ENCODE results near the gene PLCH2. TPM values are rescaled to one million over a fixed set of nuclear protein-coding genes. Genes with fewer than 3 reads are reported as not detected.

PLCH2 gene
- total RNA-seq, 1 experiment from 2014 or later, result not detected

DNA sequence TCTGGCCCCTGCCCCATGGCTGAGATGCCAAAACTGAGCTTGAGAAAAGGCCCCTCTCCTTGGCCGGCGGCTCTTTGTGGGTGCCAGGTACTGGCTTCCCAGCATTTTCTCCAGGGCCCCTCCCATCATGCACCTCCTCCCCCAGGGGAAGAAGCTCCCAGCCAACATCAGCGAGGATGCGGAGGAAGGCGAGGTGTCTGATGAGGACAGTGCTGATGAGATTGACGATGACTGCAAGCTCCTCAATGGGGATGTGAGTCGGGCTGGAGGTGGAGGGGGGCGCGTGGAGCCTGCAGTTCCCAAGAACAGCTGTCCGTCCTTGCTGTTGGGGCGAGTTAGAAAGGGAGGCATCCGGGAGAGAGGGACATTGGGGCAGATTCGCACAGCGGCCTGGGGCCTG, 13.5 kb downstream of the PLCH2 start:
- ChIA-PET POLR2A (ENCODE audit: low non-redundant PET) (no interaction called here), CTCF (interaction anchor here (0.6 kb wide), 1 partner anchor 25 kb away, joined by 4 read pairs; no protein-coding TSS in a partner anchor)
- intact Hi-C loops (cut with micrococcal nuclease; ENCODE audit: unreplicated experiment), result no loop called here
- no peaks in the 10 kb centered on the region for H3K36me3 ChIP-seq (ENCODE audit: insufficient read depth, low read length, poor library complexity, severe bottlenecking)
- no peak overlapping the region for H3K4me3 ChIP-seq (ENCODE audit: low read depth, low read length, poor library complexity, severe bottlenecking)
- no peaks in the 10 kb centered on the region for H3K27me3 ChIP-seq (replicated peaks; ENCODE audit: insufficient read depth, low read depth, low read length, poor library complexity)
- no peak for DNase-seq (ENCODE audit: low spot score)
- H3K27ac ChIP-seq (ENCODE audit: low read depth, low read length, poor library complexity, severe bottlenecking), result no peak overlapping the region
- no TSS peak for BruUV-seq (replicated peaks)
- TF ChIP-seq EZH2 (IDR thresholded peaks at IDR 0.05; ENCODE audit: borderline replicate concordance, low read depth, low read length, poor library complexity, severe bottlenecking), result no peak
- TF ChIP-seq, protein P1, sequence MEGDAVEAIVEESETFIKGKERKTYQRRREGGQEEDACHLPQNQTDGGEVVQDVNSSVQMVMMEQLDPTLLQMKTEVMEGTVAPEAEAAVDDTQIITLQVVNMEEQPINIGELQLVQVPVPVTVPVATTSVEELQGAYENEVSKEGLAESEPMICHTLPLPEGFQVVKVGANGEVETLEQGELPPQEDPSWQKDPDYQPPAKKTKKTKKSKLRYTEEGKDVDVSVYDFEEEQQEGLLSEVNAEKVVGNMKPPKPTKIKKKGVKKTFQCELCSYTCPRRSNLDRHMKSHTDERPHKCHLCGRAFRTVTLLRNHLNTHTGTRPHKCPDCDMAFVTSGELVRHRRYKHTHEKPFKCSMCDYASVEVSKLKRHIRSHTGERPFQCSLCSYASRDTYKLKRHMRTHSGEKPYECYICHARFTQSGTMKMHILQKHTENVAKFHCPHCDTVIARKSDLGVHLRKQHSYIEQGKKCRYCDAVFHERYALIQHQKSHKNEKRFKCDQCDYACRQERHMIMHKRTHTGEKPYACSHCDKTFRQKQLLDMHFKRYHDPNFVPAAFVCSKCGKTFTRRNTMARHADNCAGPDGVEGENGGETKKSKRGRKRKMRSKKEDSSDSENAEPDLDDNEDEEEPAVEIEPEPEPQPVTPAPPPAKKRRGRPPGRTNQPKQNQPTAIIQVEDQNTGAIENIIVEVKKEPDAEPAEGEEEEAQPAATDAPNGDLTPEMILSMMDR (conservative IDR thresholded peaks at IDR 0.05; ENCODE audit: low read depth, low read length), result no peak
- H3K4me1 ChIP-seq (ENCODE audit: insufficient read depth, low read length, poor library complexity, severe bottlenecking), result no peaks in the 10 kb centered on the region
- no peaks in the 10 kb centered on the region for H3K9me3 ChIP-seq (ENCODE audit: low read depth, low read length, poor library complexity, severe bottlenecking)

- Histone ChIP-seq H3K4me3 (ENCODE audit: low read depth, low read length, poor library complexity, severe bottlenecking) (no peak overlapping the region), H3K9me3 (ENCODE audit: low read depth, low read length, poor library complexity, severe bottlenecking) (no peaks in the 10 kb centered on the region), H3K27ac (ENCODE audit: low read depth, low read length, poor library complexity, severe bottlenecking) (no peak overlapping the region), H3K4me1 (ENCODE audit: insufficient read depth, low read length, poor library complexity, severe bottlenecking) (no peaks in the 10 kb centered on the region), H3K36me3 (ENCODE audit: insufficient read depth, low read length, poor library complexity, severe bottlenecking) (no peaks in the 10 kb centered on the region), H3K27me3 (replicated peaks; ENCODE audit: insufficient read depth, low read depth, low read length, poor library complexity) (no peaks in the 10 kb centered on the region)
- DNase-seq (ENCODE audit: low spot score), result no peak
- TF ChIP-seq EZH2 (IDR thresholded peaks at IDR 0.05; ENCODE audit: borderline replicate concordance, low read depth, low read length, poor library complexity, severe bottlenecking), result no peak
- TF ChIP-seq, protein P1 (conservative IDR thresholded peaks at IDR 0.05; ENCODE audit: low read depth, low read length), result no peak
- BruUV-seq (replicated peaks), result no TSS peak
- POLR2A ChIA-PET (ENCODE audit: low non-redundant PET), result no interaction called here
- intact Hi-C loops (cut with micrococcal nuclease; ENCODE audit: unreplicated experiment), result no loop called here
- CTCF ChIA-PET, result no interaction called here
Observed at GRCh38 chr1:2492091-2492490, 16.0 kb downstream of the PLCH2 start.

DNA sequence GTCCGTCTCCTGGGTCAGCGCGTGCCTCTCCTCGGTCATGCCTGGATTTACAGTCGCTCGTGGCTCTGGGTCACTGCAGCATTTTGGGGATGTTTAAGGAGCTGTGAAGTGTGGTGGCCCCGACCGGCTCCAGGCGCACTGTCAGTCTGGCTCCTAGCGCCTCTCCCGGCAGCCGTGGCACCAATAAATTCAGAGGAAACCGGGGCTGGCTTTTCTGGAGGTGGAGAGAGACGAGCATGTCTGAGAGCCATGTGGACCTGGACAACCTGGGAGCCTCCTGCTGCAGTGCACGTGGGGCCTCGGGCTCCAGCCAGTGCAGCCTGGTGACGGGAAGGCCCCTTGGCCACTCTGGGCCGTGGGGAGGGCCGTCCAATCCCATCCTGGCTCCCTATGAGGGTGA, 17.1 kb downstream of the PLCH2 start:
- Histone ChIP-seq H3K9me3 (ENCODE audit: low read depth, low read length, poor library complexity, severe bottlenecking) (no peaks in the 10 kb centered on the region), H3K4me3 (ENCODE audit: low read depth, low read length, poor library complexity, severe bottlenecking) (no peak overlapping the region), H3K36me3 (ENCODE audit: insufficient read depth, low read length, poor library complexity, severe bottlenecking) (no peaks in the 10 kb centered on the region), H3K27ac (ENCODE audit: low read depth, low read length, poor library complexity, severe bottlenecking) (no peak overlapping the region), H3K27me3 (replicated peaks; ENCODE audit: insufficient read depth, low read depth, low read length, poor library complexity) (no peaks in the 10 kb centered on the region), H3K4me1 (ENCODE audit: insufficient read depth, low read length, poor library complexity, severe bottlenecking) (no peaks in the 10 kb centered on the region)
- TF ChIP-seq EZH2 (IDR thresholded peaks at IDR 0.05; ENCODE audit: borderline replicate concordance, low read depth, low read length, poor library complexity, severe bottlenecking), result no peak
- TF ChIP-seq, protein P1 (conservative IDR thresholded peaks at IDR 0.05; ENCODE audit: low read depth, low read length), result no peak
- ChIA-PET POLR2A (ENCODE audit: low non-redundant PET) (no interaction called here), CTCF (no interaction called here)
- no TSS peak for BruUV-seq (replicated peaks)
- intact Hi-C loops (cut with micrococcal nuclease; ENCODE audit: unreplicated experiment), result no loop called here
- DNase-seq (ENCODE audit: low spot score), result no peak

Data from A673 (cell line).